Fibroblast of lung (primary cell): ENCODE results near the gene EHMT1. TPM values are rescaled to one million over a fixed set of nuclear protein-coding genes. Genes with fewer than 3 reads are reported as not detected.
"Not testable (repeated sequence)": the region's sequence is repeated elsewhere in the genome, so short reads cannot be mapped to it uniquely, and the experiment has no call there.

Experiments
- DNase-seq, 2 donors: peaks; one replicate each; pipeline versions ENCODE4 v3.0.0 to v3.0.0-alpha.2; 2010; ENCODE audit warnings: low read depth in 2 of 2
- H2AFZ ChIP-seq: 2 replicates; pipeline ENCODE4 v1.5.1; 2012; ENCODE audit warnings: low read length, control low read depth, inconsistent platforms
- H3K27ac ChIP-seq: 2 replicates; pipeline ENCODE4 v1.5.1; 2011; ENCODE audit warnings: low read length, control low read depth; ENCODE audit not compliant: insufficient read depth
- H3K27me3 ChIP-seq: 2 replicates; pipeline ENCODE4 v1.5.1; 2011; ENCODE audit warnings: mild to moderate bottlenecking, low read length; ENCODE audit not compliant: control insufficient read depth, insufficient read depth
- H3K36me3 ChIP-seq: 2 replicates; pipeline ENCODE4 v1.5.1; 2011; ENCODE audit warnings: low read length; ENCODE audit not compliant: control insufficient read depth, insufficient read depth
- H3K4me1 ChIP-seq: 2 replicates; pipeline ENCODE4 v1.5.1; 2011; ENCODE audit warnings: low read length; ENCODE audit not compliant: control insufficient read depth, insufficient read depth; ENCODE audit errors: extremely low read depth
- H3K4me2 ChIP-seq: 2 replicates; pipeline ENCODE4 v1.5.1; 2011; ENCODE audit warnings: low read length, control low read depth; ENCODE audit not compliant: insufficient read depth; ENCODE audit errors: extremely low read depth
- H3K4me3 ChIP-seq, 4 experiments: fragments of 200-600 bp in 1 of 4; sonication (generic) in 1 of 4; replicated peaks in 1 of 4; 2 replicates each; pipeline ENCODE4 v1.5.1; 2011 to 2016; ENCODE audit warnings: low read length in 4 of 4, low read depth in 3 of 4, mild to moderate bottlenecking in 3 of 4, control low read depth in 2 of 4, inconsistent platforms in 1 of 4, mixed read lengths in 1 of 4; ENCODE audit not compliant: insufficient read depth in 1 of 4; ENCODE audit errors: control extremely low read depth in 1 of 4
- H3K79me2 ChIP-seq: 2 replicates; pipeline ENCODE4 v1.5.1; 2012; ENCODE audit warnings: mild to moderate bottlenecking, low read length, inconsistent platforms; ENCODE audit not compliant: control insufficient read depth, insufficient read depth
- H3K9ac ChIP-seq: 2 replicates; pipeline ENCODE4 v1.5.1; 2011; ENCODE audit warnings: mild to moderate bottlenecking, low read length, control low read depth; ENCODE audit not compliant: insufficient read depth
- H3K9me3 ChIP-seq: 2 replicates; pipeline ENCODE4 v1.5.1; 2012; ENCODE audit warnings: low read depth, low read length; ENCODE audit not compliant: control insufficient read depth, insufficient read depth
- H4K20me1 ChIP-seq: 2 replicates; pipeline ENCODE4 v1.5.1; 2011; ENCODE audit warnings: low read length; ENCODE audit not compliant: control insufficient read depth, insufficient read depth; ENCODE audit errors: extremely low read depth
- CTCF ChIP-seq, 2 donors: IDR thresholded peaks in 1 of 2; conservative IDR thresholded peaks in 1 of 2; 1 replicate in 1 of 2; 2 replicates in 1 of 2; pipeline ENCODE4 v1.5.1; 2011 to 2012; ENCODE audit warnings: low read length in 2 of 2, control low read depth in 1 of 2, inconsistent platforms in 1 of 2, low read depth in 1 of 2, mild to moderate bottlenecking in 1 of 2
- EZH2 ChIP-seq: IDR thresholded peaks from 2 replicates; pipeline ENCODE4 v1.5.1; 2012; ENCODE audit warnings: low read length, control low read depth, mild to moderate bottlenecking; ENCODE audit errors: missing control alignments
- polyA plus RNA-seq, 2 donors: library from polyadenylated mRNA; depleted of rRNA in 1 of 2; stranded (reverse) in 1 of 2; unstranded in 1 of 2; fragments of >200 nt; gene quantifications; 2 replicates each; pipeline ENCODE4 v1.2.1, GENCODE V29; 2011 to 2012; ENCODE audit warnings: missing spikeins in 1 of 2
- total RNA-seq: library from RNA; depleted of rRNA; stranded (reverse); fragments of >200 nt; gene quantifications from 2 replicates; pipeline ENCODE4 v1.2.1, GENCODE V29; 2014

The EHMT1 gene
- total and polyA plus RNA-seq, 2 donors (not counting 1 experiment from before 2014, with no cell fraction given): 22.4 to 48.6 TPM

- Histone ChIP-seq H3K4me3 (no peak overlapping the region), H3K9ac (no peak overlapping the region), H3K4me1 (no peaks in the 10 kb centered on the region), H3K79me2 (peaks cover 35% of the 10 kb centered on the region), H3K9me3 (no peaks in the 10 kb centered on the region), H3K36me3 (peaks cover 8% of the 10 kb centered on the region), H3K27ac (no peak overlapping the region), H3K4me2 (no peak overlapping the region), H3K27me3 (no peaks in the 10 kb centered on the region), H2AFZ (no peak overlapping the region), H4K20me1 (no peaks in the 10 kb centered on the region)
- DNase-seq: no peak
- TF ChIP-seq CTCF (conservative IDR thresholded peaks at IDR 0.05 in 1 of 2, IDR thresholded peaks at IDR 0.05 in 1 of 2; ENCODE audit: low read depth in 1 of 2, low read length in 2 of 2) (no peak), EZH2 (no peak)
These were observed 102.7 kb downstream of the EHMT1 start for GRCh38 chr9:137721479-137721878.

DNA sequence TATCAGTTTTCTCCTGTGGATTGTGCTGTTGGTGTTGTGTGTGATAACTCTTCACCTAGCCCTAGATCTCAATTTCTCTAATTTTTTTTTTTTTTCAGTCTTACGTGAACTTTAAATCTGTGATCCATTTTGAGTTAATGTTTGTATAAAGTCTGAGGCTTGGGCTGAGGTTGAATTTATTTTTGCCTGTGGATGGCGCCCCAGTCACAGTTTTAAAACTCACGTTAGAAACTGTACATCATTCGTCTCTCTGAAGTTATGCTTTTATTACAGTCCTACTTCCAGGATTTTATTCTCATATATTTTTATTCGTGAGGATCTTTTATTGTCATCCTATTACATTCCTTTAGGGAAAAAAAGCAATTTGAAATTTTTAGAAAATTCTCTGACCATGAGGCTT is 103.1 kb downstream of the EHMT1 start:
- peaks cover 37% of the 10 kb centered on the region for H3K79me2 ChIP-seq

GRCh38 chr9:137722481-137722880 is 103.7 kb downstream of the EHMT1 start:
- no peak overlapping the region for H3K4me2 ChIP-seq
- H3K79me2 ChIP-seq: peaks cover 37% of the 10 kb centered on the region
- no peaks in the 10 kb centered on the region for H3K27me3 ChIP-seq
- no peaks in the 10 kb centered on the region for H4K20me1 ChIP-seq
- H3K9me3 ChIP-seq: no peaks in the 10 kb centered on the region
- TF ChIP-seq EZH2: no peak
- no peak for TF ChIP-seq CTCF (conservative IDR thresholded peaks at IDR 0.05 in 1 of 2, IDR thresholded peaks at IDR 0.05 in 1 of 2; ENCODE audit: low read depth in 1 of 2, low read length in 2 of 2)
- no peak for DNase-seq
- H3K36me3 ChIP-seq: peaks cover 10% of the 10 kb centered on the region
- H2AFZ ChIP-seq: no peak overlapping the region
- no peak overlapping the region for H3K27ac ChIP-seq
- H3K4me3 ChIP-seq: no peak overlapping the region
- no peak overlapping the region for H3K9ac ChIP-seq
- no peaks in the 10 kb centered on the region for H3K4me1 ChIP-seq

More for the DNA sequence above, 103.1 kb downstream of the EHMT1 start:
- no peak for TF ChIP-seq CTCF (conservative IDR thresholded peaks at IDR 0.05 in 1 of 2, IDR thresholded peaks at IDR 0.05 in 1 of 2; ENCODE audit: low read depth in 1 of 2, low read length in 2 of 2)
- no peak for TF ChIP-seq EZH2
- no peaks in the 10 kb centered on the region for H3K9me3 ChIP-seq
- no peak overlapping the region for H2AFZ ChIP-seq
- H3K4me2 ChIP-seq: no peak overlapping the region
- H4K20me1 ChIP-seq: no peaks in the 10 kb centered on the region
- peaks cover 10% of the 10 kb centered on the region for H3K36me3 ChIP-seq
- H3K27ac ChIP-seq: no peak overlapping the region
- H3K4me3 ChIP-seq: no peak overlapping the region
- H3K27me3 ChIP-seq: no peaks in the 10 kb centered on the region
- H3K4me1 ChIP-seq: no peaks in the 10 kb centered on the region
- no peak for DNase-seq
- H3K9ac ChIP-seq: no peak overlapping the region

DNA sequence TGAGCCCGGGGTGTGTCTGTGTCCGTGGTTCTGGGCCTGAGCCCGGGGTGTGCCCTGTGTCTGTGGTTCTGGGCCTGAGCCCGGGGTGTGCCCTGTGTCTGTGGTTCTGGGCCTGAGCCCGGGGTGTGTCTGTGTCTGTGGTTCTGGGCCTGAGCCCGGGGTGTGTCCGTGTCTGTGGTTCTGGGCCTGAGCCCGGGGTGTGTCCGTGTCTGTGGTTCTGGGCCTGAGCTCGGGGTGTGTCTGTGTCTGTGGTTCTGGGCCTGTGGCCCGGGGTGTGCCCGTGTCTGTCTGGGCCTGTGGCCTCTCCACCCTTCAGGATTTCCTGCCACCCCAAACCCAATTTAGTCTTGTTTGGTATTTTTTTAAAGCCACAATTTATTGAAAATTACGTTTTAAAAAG is 104.6 kb downstream of the EHMT1 start:
- H3K9ac ChIP-seq, H3K4me1 ChIP-seq, H4K20me1 ChIP-seq, H2AFZ ChIP-seq, H3K27me3 ChIP-seq, H3K36me3 ChIP-seq, H3K4me2 ChIP-seq, H3K27ac ChIP-seq, H3K4me3 ChIP-seq, H3K9me3 ChIP-seq, DNase-seq: not testable (repeated sequence)
- H3K79me2 ChIP-seq: peaks cover 39% of the 10 kb centered on the region
